IMR-90 (cell line): Measurements from ENCODE around the gene CCNA2. TPM values are rescaled to one million over a fixed set of nuclear protein-coding genes. Genes with fewer than 3 reads are reported as not detected.

Experiments
- ATAC-seq: fragments of 200-7000 bp; cut with Tn5 transposase; 2 replicates; pipeline ENCODE4 v1.9.1; 2020; ENCODE audit warnings: low read depth, mild to moderate bottlenecking, moderate library complexity
- BruUV-seq: library from RNA; stranded (reverse); fragments of 400-500 nt; replicated peaks from 2 replicates; lab custom pipeline; 2021; lab: Mats Ljungman, UMichigan
- CTCF ChIA-PET: fragments of 300-600 bp; formaldehyde crosslinking; extraction: SDS; loops from one replicate; lab custom pipeline; 2021; ENCODE audit warnings: antibody characterized with exemption; lab: Yijun Ruan, JAX
- POLR2A ChIA-PET: fragments of 300-600 bp; sonication (Branson Sonifier 250); formaldehyde crosslinking; loops from one replicate; lab custom pipeline; 2022; ENCODE audit warnings: antibody characterized with exemption; ENCODE audit not compliant: unreplicated experiment; lab: Charles Lee
- DNase-seq: peaks from one replicate; pipeline ENCODE4 v3.0.0; 2013
- H2AFZ ChIP-seq: replicated peaks from 2 replicates; pipeline ENCODE3; 2013; ENCODE audit warnings: low read length, mild to moderate bottlenecking; ENCODE audit not compliant: poor library complexity
- H2AK5ac ChIP-seq: 2 replicates; pipeline ENCODE4 v1.6.1; 2013; ENCODE audit warnings: low read depth, low read length, inconsistent platforms
- H2AK9ac ChIP-seq: replicated peaks from 2 replicates; pipeline ENCODE3; 2013; ENCODE audit warnings: mild to moderate bottlenecking, low read depth, low read length, moderate library complexity; ENCODE audit not compliant: poor library complexity
- H2BK120ac ChIP-seq: 2 replicates; pipeline ENCODE4 v1.6.1; 2013; ENCODE audit warnings: low read depth, low read length, inconsistent platforms
- H2BK15ac ChIP-seq: 3 replicates; pipeline ENCODE4 v1.6.1; 2013; ENCODE audit warnings: low read depth, low read length, inconsistent platforms
- H2BK20ac ChIP-seq: 2 replicates; pipeline ENCODE4 v1.6.1; 2013; ENCODE audit warnings: low read depth, mild to moderate bottlenecking, inconsistent platforms, low read length, moderate library complexity
- H2BK5ac ChIP-seq: 2 replicates; pipeline ENCODE4 v1.6.1; 2013; ENCODE audit warnings: mild to moderate bottlenecking, low read depth, low read length, inconsistent platforms; ENCODE audit not compliant: poor library complexity, severe bottlenecking
- H3K14ac ChIP-seq: replicated peaks from 2 replicates; pipeline ENCODE4 v1.6.1; 2013; ENCODE audit warnings: low read depth, low read length, inconsistent platforms
- H3K18ac ChIP-seq: 2 replicates; pipeline ENCODE4 v1.6.1; 2013; ENCODE audit warnings: low read depth, low read length, control low read depth
- H3K23ac ChIP-seq: 2 replicates; pipeline ENCODE4 v1.6.1; 2013; ENCODE audit warnings: low read depth, low read length, inconsistent platforms
- H3K27ac ChIP-seq: 2 replicates; pipeline ENCODE4 v1.5.1; 2013; ENCODE audit warnings: mild to moderate bottlenecking, control low read depth, low read length; ENCODE audit not compliant: insufficient read depth
- H3K27me3 ChIP-seq: 2 replicates; pipeline ENCODE4 v1.6.1; 2013; ENCODE audit warnings: low read length; ENCODE audit not compliant: control insufficient read depth, insufficient read depth
- H3K36me3 ChIP-seq: 2 replicates; pipeline ENCODE4 v1.6.1; 2013; ENCODE audit warnings: low read length, mixed read lengths; ENCODE audit not compliant: control insufficient read depth, insufficient read depth
- H3K4ac ChIP-seq: 2 replicates; pipeline ENCODE4 v1.6.1; 2013; ENCODE audit warnings: low read depth, low read length, inconsistent platforms
- H3K4me1 ChIP-seq: 2 replicates; pipeline ENCODE4 v1.6.1; 2013; ENCODE audit warnings: low read length, mixed read lengths; ENCODE audit not compliant: control insufficient read depth, insufficient read depth
- H3K4me2 ChIP-seq: 2 replicates; pipeline ENCODE4 v1.6.1; 2013; ENCODE audit warnings: low read depth, mild to moderate bottlenecking, control low read depth, low read length, moderate library complexity
- H3K4me3 ChIP-seq: 2 replicates; pipeline ENCODE4 v1.5.1; 2013; ENCODE audit warnings: low read depth, mild to moderate bottlenecking, control low read depth, low read length, moderate library complexity; ENCODE audit not compliant: insufficient read depth
- H3K56ac ChIP-seq: 2 replicates; pipeline ENCODE4 v1.6.1; 2013; ENCODE audit warnings: low read length, inconsistent platforms; ENCODE audit not compliant: insufficient read depth; ENCODE audit errors: extremely low read depth
- H3K79me1 ChIP-seq, 2 experiments: 2 replicates each; pipeline ENCODE4 v1.6.1; 2013; ENCODE audit warnings: low read length in 2 of 2, inconsistent platforms in 1 of 2, low read depth in 1 of 2
- H3K9ac ChIP-seq: 2 replicates; pipeline ENCODE4 v1.6.1; 2013; ENCODE audit warnings: low read depth, low read length, control low read depth
- H3K9me1 ChIP-seq: 2 replicates; pipeline ENCODE4 v1.6.1; 2013; ENCODE audit warnings: low read length, inconsistent platforms; ENCODE audit not compliant: insufficient read depth
- H3K9me3 ChIP-seq: 2 replicates; pipeline ENCODE4 v1.6.1; 2013; ENCODE audit warnings: low read length; ENCODE audit not compliant: control insufficient read depth, insufficient read depth
- H4K20me1 ChIP-seq: 2 replicates; pipeline ENCODE4 v1.6.1; 2013; ENCODE audit warnings: low read length, inconsistent platforms; ENCODE audit not compliant: insufficient read depth
- H4K5ac ChIP-seq: 2 replicates; pipeline ENCODE4 v1.6.1; 2013; ENCODE audit warnings: mild to moderate bottlenecking, low read depth, low read length, control low read depth
- H4K8ac ChIP-seq, 2 experiments: 2 replicates each; pipeline ENCODE4 v1.6.1; 2013; ENCODE audit warnings: low read depth in 2 of 2, low read length in 2 of 2, control low read depth in 1 of 2, inconsistent platforms in 1 of 2
- H4K91ac ChIP-seq: 2 replicates; pipeline ENCODE4 v1.6.1; 2013; ENCODE audit warnings: low read depth, low read length, inconsistent platforms; ENCODE audit not compliant: insufficient read depth
- BHLHE40 ChIP-seq: fragments of 150-350 bp; IDR thresholded peaks from 2 replicates; pipeline ENCODE4 v1.6.1; 2016; ENCODE audit warnings: mild to moderate bottlenecking, low read depth, low read length
- CEBPB ChIP-seq: IDR thresholded peaks from 2 replicates; pipeline ENCODE4 v1.6.1; 2012; ENCODE audit warnings: low read depth, low read length, improper control_type of control experiment
- MAZ ChIP-seq: IDR thresholded peaks from 2 replicates; pipeline ENCODE4 v1.6.1; 2012; ENCODE audit warnings: low read depth, mild to moderate bottlenecking, low read length, improper control_type of control experiment, moderate library complexity, borderline replicate concordance
- USF2 ChIP-seq: fragments of 150-350 bp; IDR thresholded peaks from 2 replicates; pipeline ENCODE4 v1.6.1; 2017; ENCODE audit warnings: mild to moderate bottlenecking, antibody characterized with exemption, low read length, low read depth
- dilution Hi-C: fragments of 300-500 bp; cut with HindIII; formaldehyde crosslinking; loops from one replicate; pipeline ENCODE4 v1.14.3; 2018; ENCODE audit warnings: low sequenced_read_pairs; ENCODE audit not compliant: unreplicated experiment
- in situ Hi-C: fragments of 300-500 bp; cut with MboI; formaldehyde crosslinking; loops from 3 replicates; pipeline ENCODE4 v1.14.3; 2019; ENCODE audit warnings: low sequenced_read_pairs, inconsistent platforms, mixed read lengths
- intact Hi-C: fragments of 100-400 bp; cut with micrococcal nuclease; formaldehyde crosslinking; loops from 2 replicates; pipeline ENCODE4 v1.10.0; 2022
- polyA plus RNA-seq, 3 experiments: library from polyadenylated mRNA; depleted of rRNA; stranded (reverse); fragments of >200 nt; gene quantifications; 2 replicates each; pipeline ENCODE4 v1.2.3, GENCODE V29; 2012; ENCODE audit warnings: low replicate concordance in 1 of 3
- total RNA-seq: library from RNA; depleted of rRNA; stranded (reverse); fragments of >200 nt; gene quantifications from 2 replicates; pipeline ENCODE4 v1.2.3, GENCODE V29; 2012

CCNA2 gene
- total and polyA plus RNA-seq, 2 of the 4 experiments (the other 2 are of a cell fraction), result 22.8 to 54.3 TPM

GRCh38 chr4:121838136-121838535, 14.5 kb upstream of the CCNA2 start:
- Histone ChIP-seq H3K27me3 (no peaks in the 10 kb centered on the region), H3K79me1 (no peaks in the 10 kb centered on the region), H3K56ac (no peak overlapping the region), H3K4me2 (no peak overlapping the region), H2AFZ (no peak overlapping the region), H3K14ac (no peak overlapping the region), H3K23ac (no peak overlapping the region), H3K4ac (no peak overlapping the region), H2BK5ac (no peak overlapping the region), H3K4me3 (no peak overlapping the region), H2BK20ac (no peak overlapping the region), H2AK9ac (no peak overlapping the region), H4K91ac (no peak overlapping the region), H3K9me1 (no peaks in the 10 kb centered on the region), H2BK15ac (no peak overlapping the region), H2AK5ac (no peak overlapping the region), H2BK120ac (no peak overlapping the region), H3K9me3 (no peaks in the 10 kb centered on the region), H4K20me1 (no peaks in the 10 kb centered on the region), H3K9ac (no peak overlapping the region), H3K27ac (no peak overlapping the region), H3K4me1 (no peaks in the 10 kb centered on the region), H3K18ac (no peak overlapping the region), H3K36me3 (peaks cover 14% of the 10 kb centered on the region), H4K5ac (no peak overlapping the region), H4K8ac (no peak overlapping the region)
- POLR2A ChIA-PET, result no interaction called here
- dilution Hi-C loops, result no loop called here
- BruUV-seq, result no TSS peak
- CTCF ChIA-PET, result interaction anchor here (0.6 kb wide), 1 partner anchor 157 kb away, joined by 3 read pairs; no protein-coding TSS in a partner anchor
- DNase-seq, result no peak
- intact Hi-C loops, result no loop called here
- in situ Hi-C loops, result no loop called here
- ATAC-seq, result no peak
- TF ChIP-seq CEBPB (0 out of 2 replicates have a peak, but pooled peaks have one; percentile 5), USF2 (no peak), MAZ (no peak), BHLHE40 (no peak)
